Retinal pigment epithelial cell (primary cell): ENCODE measurements around the gene TRAF2.

ENCODE experiments used
- DNase-seq: peaks from one replicate; pipeline ENCODE4 v3.0.0-alpha.2; 2010; ENCODE audit warnings: low read depth
- H3K4me3 ChIP-seq: 2 replicates; pipeline ENCODE4 v1.5.1; 2011; ENCODE audit warnings: mild to moderate bottlenecking, low read length, control low read depth, moderate library complexity
- TF ChIP-seq, protein P1 (sequence below): conservative IDR thresholded peaks from 2 replicates; pipeline ENCODE4 v1.5.1; 2011; ENCODE audit warnings: low read depth, low read length, control low read depth, inconsistent platforms

TRAF2 gene

DNA sequence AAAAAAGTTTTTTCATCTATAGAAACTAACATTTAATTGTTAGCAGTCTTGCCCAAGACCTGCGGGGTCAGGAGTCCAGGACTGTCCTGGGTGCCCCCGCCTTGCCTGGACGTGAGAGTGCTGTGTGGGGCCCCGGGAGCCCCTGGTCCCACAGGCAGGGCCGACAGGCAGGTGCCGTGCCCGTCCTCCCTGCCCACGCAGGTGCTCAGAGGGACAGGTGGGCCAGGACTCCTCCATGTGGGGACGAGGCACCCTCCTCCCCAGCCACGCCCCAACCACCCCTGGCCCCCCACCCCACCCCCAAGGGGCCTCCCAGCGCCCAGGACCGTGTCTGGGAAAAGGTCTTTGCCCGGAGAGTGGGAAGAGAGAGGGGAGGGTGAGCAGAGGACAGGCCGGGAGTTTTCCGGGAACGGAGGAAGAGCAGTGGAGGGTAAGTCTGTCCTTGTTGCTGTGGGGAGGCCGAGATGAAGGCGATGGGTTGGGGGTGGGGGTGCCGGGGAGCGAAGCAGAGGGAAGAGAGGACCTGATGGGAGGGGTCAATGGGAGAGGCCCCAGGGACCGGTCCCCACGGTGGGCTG, 63.0 kb downstream of the TRAF2 start:
- TF ChIP-seq, protein P1, sequence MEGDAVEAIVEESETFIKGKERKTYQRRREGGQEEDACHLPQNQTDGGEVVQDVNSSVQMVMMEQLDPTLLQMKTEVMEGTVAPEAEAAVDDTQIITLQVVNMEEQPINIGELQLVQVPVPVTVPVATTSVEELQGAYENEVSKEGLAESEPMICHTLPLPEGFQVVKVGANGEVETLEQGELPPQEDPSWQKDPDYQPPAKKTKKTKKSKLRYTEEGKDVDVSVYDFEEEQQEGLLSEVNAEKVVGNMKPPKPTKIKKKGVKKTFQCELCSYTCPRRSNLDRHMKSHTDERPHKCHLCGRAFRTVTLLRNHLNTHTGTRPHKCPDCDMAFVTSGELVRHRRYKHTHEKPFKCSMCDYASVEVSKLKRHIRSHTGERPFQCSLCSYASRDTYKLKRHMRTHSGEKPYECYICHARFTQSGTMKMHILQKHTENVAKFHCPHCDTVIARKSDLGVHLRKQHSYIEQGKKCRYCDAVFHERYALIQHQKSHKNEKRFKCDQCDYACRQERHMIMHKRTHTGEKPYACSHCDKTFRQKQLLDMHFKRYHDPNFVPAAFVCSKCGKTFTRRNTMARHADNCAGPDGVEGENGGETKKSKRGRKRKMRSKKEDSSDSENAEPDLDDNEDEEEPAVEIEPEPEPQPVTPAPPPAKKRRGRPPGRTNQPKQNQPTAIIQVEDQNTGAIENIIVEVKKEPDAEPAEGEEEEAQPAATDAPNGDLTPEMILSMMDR = no peak
- DNase-seq = no peak
- peak overlapping the region; percentile 53 for H3K4me3 ChIP-seq

DNA sequence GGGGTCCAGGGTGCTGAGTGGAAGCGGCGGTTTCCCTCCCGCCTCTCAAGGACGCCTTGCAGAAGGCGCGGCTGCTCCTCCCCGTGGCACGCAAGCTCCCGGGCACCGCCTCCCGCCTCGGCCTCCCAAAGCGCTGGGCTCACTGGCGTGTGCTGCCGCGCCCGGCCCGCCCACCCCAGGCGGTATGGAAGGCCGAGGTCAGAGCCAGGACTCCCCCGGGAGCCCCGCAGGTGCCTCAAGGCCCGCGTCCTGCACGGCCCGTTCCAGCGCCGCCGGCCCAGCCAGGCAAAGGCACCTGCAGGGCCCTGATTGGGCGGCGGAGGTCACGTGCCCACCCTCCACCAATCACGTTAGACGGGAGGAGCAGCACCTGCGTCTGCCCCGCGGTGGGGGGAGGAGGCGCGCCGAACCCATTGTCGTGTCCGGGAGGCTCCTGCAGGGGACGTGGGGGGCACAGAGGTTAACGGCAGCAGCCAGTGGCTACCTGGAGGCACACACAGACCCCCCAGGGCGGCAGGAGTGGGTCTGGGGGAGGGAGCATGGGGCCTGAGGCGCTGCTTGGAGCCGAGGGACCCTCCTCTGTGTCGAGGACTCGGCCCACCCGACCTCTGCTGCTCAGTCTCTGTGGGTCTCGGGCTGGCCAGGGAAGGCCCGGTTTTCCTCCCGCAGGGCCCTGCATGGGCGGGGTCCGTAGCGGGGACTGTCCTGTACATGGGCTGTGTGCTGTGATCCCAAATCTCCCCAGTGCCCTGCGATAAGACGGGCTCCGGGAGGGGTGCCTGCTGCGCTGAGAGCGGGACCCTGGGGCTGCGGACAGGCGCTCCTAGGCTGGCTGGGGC, 63.7 kb downstream of the TRAF2 start:
- TF ChIP-seq, protein P1 = no peak
- peak; percentile 71 for DNase-seq
- H3K4me3 ChIP-seq = peak overlapping the region; percentile 53

DNA sequence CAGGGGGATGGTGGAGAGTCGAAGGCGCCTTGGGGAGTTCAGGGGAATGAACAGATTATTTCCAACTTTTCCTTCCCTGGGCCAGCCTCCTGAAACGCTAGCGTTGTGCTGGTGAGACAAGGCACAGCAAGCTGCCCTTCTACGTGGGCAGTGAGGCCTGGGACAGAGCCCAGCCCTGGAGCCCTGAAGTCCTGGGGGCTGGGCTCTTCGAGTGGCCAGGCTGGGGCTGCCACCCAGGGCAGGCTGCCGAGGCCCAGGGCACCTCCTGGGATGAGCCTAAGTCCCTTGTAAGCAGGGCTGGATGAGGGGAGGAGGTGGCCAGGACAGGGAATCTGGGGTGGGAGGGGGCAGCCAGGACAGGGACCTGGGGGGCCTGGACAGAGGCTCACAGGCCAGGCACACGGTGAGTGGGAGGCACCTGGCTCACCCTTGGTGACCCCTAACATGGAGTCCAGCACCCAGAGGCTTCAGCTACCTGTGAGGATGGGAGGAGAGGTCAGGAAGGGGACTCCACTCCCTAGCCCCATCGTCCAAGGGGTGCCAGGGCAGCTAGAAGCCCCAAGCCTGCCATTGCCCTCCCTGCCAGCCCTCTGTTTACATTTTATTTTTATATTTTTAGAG, 64.5 kb downstream of the TRAF2 start:
- TF ChIP-seq, protein P1 = no peak
- H3K4me3 ChIP-seq = peak overlapping the region; percentile 53
- DNase-seq = no peak

DNA sequence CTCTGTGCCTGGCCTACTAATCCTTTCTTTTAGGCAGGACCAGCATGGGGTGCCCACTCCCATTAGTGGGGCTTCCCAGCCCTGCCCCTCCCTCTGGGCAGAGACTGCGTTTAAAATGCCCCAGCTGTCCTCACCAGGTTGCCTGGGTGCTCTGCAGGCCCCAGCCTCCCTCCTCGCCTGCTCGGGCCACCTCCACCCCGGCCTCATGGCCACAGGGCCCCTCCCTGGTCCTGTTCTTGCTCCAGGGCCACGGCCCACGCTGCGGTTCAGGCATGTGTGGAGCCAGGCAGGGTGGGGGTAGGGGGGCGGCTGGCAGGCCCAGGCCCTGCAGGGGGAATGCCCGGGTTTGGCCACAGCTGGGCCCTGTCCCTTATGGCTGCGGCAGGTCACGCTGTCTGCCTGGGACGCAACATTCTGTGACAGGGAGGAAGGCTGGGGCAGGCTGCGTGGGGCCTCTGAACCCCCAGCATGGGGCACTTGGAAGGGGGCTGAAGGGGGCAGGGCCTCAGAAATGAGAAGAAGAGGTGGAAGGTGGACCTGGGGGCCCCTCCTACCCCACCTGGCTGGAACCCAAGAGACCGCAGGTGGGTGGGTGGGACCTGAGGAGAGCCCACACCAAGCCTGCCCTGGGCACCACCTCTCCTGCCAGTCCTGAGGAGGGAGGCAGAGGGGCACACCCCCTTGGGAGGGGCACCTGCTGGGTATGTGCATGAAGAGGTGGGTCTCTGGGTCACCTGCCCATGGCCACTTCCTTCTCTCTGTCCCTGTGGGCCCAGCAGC, 65.4 kb downstream of the TRAF2 start, which contains the start of gene LCN12:
Gene LCN12 (plus strand): TSS at position 733 of the 780 bp plus-strand sequence. CDS start 55 bp downstream, outside the sequence.
- TF ChIP-seq, protein P1 = no peak
- no peak for DNase-seq
- H3K4me3 ChIP-seq = no peak within 1 kb of the TSS

DNA sequence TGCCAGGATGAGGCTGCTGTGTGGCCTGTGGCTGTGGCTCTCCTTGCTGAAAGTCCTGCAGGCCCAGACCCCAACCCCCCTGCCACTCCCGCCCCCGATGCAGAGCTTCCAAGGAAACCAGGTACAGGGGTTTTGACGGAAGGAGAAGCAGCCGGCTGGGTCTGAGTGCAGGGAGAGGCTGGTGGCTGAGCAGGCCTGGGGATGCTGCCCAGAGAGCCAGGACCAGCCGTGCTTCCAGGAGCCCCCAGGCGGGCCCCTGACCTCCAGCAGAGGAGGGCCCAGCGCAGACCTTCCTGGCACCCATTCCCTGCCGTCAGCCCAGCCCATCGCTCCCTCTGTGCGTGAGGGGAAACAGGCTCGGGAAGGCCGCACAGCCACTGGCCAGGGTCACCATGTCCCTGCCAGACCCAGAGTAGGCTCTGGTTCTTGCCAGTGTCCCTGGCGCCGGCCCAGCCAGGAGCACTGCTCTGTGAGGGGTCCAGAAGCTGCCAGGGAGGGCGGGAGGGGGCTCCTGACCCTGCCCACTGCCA, 66.1 kb downstream of the TRAF2 start:
- TF ChIP-seq, protein P1 = no peak
- H3K4me3 ChIP-seq = no peak overlapping the region
- DNase-seq = no peak

DNA sequence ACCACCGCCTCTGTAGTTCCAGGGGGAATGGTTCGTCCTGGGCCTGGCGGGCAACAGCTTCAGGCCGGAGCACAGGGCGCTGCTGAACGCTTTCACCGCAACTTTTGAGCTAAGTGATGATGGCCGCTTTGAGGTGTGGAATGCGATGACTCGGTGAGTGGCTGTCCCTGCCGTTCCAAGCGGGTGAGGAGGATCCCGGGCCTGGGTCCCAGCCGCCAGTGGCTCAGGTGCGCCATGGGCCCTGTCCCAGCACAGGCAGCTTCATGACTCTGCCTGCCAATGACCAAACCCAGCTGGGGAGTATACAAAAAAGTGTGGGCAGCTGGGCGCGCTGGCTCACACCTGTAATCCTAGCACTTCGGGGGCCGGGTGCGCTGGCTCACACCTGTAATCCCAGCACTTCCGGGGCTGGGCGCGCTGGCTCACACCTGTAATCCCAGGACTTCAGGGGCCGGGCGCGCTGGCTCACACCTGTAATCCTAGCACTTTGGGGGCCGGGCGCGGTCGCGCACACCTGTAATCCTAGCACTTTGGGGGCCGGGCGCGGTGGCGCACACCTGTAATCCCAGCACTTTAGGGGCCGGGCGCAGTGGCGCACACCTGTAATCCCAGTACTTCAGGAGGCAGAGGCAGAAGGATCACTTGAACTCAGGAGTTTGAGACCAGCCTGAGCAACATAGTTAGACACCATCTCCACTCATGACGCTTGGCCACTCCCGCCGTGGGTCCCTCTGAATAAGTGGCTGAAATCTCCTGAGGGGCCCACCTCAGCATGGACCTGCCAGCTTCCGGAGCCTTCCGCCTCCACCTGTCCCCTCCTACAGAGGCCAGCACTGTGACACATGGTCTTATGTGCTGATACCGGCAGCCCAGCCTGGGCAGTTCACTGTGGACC, 66.8 kb downstream of the TRAF2 start:
- no peak for DNase-seq
- H3K4me3 ChIP-seq = no peak overlapping the region
- TF ChIP-seq, protein P1 = no peak
